Inflammatory macrophage treated with lipopolysaccharide for 4 hours (primary cell): ENCODE results near the gene RNF220.

Experiments
- DNase-seq: peaks from one replicate; pipeline ENCODE4 v3.0.0-alpha.2; 2020

RNF220 gene

GRCh38 chr1:44407430-44408211 lies 2.6 kb downstream of the RNF220 start:
- no peak for DNase-seq

DNA sequence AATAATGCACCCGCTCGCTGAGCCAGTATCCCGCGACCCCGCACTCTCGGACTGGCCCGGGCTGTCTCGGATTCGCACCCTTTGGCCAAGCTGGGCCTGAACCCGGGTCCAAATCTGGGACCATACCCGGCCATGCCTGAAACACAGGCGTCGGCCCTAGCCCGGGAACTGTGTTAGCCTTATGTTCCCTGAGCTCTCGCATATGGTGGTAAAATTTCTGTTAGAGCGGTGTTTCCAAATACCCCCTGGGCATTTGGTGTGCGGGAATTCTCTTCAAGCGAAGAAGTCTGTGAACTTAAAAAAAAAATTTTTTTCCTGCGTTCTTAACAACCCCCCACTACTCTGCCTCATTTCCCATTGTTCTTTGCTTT lies 3.1 kb downstream of the RNF220 start:
- no peak for DNase-seq

GRCh38 chr1:44408632-44409602 lies 3.9 kb downstream of the RNF220 start:
- peak; percentile 36 for DNase-seq

- no peak for DNase-seq
Measured at GRCh38 chr1:44409757-44410156, 4.7 kb downstream of the RNF220 start.

GRCh38 chr1:44411861-44412260 lies 6.8 kb downstream of the RNF220 start:
- no peak for DNase-seq

- no peak for DNase-seq
Measured at GRCh38 chr1:44412601-44413000, 7.5 kb downstream of the RNF220 start.

DNA sequence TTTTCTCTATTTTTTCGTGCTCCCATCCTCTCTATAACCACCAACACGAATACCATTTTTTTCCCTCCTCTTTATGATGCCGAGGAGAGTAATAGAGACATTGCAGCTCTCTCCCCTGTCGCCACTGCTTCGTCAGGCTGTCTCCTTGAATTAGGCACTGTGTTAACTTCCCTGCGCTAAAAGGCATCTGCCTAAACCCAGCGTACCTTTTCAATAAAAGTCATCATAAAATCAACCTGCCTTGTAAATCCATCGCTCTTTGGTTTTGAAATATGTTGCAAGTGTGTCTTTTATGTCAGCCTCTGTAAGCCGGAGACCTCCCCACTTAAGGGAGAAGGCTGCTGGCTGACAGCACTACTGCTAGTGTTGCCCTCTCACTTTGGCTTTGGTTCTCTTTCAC lies 8.7 kb downstream of the RNF220 start:
- no peak for DNase-seq

DNA sequence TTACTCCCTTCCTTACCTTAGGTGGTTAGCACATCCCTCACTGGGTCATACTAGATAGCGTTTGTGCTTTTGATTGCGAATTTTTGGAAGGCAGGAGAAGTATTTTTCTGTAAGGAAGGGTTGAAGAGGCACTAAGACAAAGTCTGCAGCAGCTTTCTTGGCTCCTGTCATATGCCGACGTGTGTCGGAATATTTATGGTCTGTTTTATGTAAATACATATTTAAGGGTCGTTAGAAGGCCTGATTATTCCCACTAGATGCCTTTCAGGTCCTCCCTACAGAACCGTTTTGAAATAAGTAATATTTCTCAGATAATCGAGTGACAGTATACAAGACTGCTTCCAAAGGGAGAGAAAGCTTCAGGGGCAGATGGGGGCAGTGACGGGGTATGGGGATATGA lies 10.0 kb downstream of the RNF220 start:
- no peak for DNase-seq

DNA sequence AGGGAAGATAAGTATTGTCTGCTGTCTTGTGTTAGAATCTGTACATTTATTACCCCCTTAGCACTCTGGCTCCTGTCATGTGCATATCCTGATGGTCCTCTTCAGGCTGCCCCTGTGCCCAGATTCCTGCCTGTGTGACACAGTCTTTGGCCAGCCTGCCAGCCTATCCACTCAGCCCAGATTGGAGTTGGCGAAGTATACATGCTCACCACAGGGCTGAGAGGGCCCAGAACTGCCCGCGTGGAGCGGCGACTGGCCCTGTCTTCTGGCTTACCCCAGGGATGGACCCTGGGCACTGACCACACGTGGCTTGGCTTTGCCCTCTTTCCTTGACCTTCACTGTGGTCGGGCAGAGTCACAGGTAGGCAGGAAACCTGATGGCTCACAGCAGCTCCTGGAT lies 11.4 kb downstream of the RNF220 start:
- DNase-seq = no peak

GRCh38 chr1:44417351-44418021 lies 12.4 kb downstream of the RNF220 start:
- DNase-seq = no peak

DNA sequence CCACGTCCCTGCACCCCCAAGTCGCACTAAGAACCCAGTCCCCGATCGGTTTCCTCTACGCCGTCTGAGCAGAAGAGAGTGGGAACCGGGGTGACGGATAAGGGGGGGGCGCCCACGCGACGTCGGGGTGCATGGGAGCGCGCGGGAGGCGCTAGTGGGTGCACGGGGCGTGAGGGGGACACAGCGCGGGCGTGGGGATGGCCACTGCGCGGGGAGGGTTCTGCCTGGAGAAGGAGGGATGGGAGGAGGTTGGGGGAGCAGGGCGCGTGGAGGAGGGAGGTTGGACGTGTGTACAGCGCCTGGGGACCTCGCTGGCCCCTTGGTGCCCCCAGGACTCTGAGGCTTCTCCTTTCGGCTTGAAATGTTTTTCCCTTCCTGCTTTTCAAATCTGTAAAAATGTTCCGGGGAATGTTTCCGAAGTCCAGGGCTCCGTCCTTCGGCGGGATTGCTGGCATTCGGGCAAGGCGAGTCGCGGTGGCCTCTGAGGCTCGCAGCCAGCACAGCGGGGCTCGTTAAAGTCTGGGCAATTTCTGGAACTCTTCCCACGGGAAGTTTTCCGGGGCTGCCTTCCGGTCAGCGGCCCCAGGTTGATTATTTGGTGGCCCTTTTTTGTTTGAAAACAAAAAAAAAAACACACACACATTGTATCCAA lies 13.1 kb downstream of the RNF220 start:
- no peak for DNase-seq

DNA sequence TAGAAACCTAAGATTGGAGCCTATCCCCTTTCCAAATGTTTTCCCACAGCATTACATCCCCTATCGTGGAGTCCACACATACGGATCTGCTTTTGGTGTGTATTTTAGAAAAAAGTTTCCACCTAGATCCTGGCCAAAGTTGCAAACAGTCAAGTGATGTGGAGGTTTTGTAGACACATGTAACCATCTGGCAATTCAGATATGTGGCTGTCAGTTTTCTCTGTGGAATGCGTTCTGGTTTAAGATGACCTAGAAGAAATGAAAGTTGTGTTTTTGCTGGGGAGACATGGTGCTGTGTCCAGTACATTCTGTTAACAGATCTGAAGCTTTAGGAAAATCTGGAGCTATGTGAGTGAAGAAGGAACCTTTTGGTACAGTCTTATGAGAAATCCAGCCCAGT lies 14.8 kb downstream of the RNF220 start:
- DNase-seq = no peak

- DNase-seq = no peak
Measured at GRCh38 chr1:44420535-44420934, 15.5 kb downstream of the RNF220 start.

- no peak for DNase-seq
Measured at GRCh38 chr1:44421446-44421884, 16.4 kb downstream of the RNF220 start.

- no peak for DNase-seq
Measured at GRCh38 chr1:44422161-44422560, 17.1 kb downstream of the RNF220 start.

DNA sequence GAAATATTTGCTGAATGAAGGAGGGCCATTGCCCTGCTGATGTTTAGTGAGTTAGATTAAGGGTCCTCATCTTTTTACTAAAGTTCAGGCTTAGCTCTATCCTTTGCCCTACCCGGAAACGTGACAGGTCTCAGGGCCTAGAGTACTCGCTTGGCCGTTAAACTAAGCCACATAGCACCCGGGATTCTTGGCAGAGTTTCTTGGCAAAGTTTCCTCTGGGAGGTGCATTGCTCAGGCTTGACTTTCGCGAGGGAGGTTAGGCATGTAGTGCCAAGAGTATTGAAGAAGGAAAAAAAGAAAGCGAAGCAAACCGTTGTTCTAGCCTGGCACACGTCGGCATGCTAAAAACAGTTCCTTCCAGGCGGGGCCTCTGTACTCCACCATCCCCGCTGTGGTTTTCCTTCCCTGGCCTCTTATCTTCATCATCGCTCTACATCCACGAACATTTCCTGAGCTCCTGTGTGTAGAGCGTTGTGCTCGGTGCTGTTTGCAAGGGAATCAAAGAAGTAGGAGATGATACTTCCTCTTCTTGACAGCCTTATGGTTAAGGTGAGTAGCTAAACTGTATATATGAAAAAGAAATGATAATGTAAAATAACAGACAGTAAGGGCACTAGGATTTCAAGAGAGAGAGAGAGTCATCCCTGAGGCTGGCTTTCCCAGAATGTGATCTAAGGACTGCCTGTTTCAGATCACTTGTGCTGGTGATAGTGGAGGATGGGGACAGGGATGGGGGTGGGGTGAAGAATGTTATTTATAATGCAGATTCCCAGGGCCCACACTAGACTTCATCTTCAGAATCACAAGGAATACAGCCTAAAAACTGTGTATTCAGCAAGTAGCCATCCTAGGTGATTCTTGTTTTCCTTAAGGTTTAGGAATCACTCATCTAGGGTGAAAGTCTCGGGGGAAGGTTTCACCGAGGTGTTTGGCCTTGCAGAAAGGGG lies 18.8 kb downstream of the RNF220 start:
- no peak for DNase-seq

DNA sequence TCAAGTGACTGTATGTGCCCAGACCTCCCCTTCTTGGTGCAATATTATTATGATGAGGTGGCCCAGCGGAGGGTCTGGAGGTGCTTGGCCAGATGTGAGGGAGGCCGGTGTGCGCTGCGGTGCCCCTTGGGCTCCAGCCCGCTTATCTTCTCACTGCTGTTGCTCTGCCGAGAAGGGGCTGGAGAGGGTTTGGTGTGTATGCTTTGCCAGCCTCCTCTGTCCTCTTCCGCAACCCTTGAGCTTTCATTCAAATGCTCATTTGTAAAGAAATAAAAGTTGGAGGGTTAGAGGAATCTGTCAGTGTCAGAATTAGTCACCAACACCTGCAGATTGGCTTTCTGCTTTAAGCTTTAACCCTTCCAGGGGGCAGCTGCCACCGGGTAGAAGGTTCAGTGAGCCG lies 19.7 kb downstream of the RNF220 start:
- DNase-seq = no peak

- no peak for DNase-seq
Measured at GRCh38 chr1:44425341-44426082, 20.5 kb downstream of the RNF220 start.

DNA sequence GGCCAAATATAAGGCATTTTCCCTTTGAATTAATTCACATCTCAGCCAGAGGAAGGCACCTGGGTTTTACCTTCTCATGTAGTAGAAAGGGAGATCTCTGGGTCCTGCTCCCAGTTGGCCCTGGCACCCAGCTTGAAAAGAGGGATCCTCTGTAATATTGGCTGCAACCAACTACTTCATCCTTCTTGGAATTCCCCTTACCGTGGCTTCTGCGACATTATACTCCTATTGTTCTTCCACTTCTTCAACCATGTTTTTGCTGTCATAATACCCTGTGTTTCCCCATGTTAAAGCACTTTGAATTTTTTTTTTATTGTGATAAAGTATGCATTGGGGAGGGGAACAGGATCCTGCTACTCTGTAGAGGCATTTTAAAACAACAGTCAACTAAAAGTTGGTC lies 26.8 kb downstream of the RNF220 start:
- DNase-seq = peak; percentile 41

DNA sequence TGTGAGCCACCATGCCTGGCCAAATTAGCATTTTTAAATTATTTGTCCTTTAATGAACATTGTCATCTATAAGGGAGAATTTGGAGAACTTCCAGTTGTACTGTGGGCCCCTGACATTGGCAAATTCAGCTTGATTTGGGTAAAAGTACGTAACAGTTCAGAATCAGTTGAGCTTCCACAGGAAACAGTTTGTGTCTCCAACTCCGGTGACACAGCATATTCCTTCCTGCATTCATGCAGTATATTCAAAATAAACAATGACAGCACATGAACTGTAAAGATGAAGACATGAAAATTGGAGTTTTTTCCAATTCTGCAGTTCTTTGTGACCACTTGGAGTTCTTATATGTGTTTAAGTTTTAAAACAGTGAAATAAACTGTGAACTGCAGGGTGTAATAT lies 28.2 kb downstream of the RNF220 start:
- DNase-seq = peak; percentile 52
